ENCODE results near the gene RTN1.

GRCh38 chr14:59564366-59564765, 306.2 kb downstream of the RTN1 start:
- TF ChIP-seq CTCF (conservative IDR thresholded peaks at IDR 0.05; ENCODE audit: low read length), result no peak
- no peak for TF ChIP-seq EZH2phosphoT487 (IDR thresholded peaks at IDR 0.05; ENCODE audit: borderline replicate concordance, low read depth, low read length)
